ENCODE measurements around the gene MMP25.

DNA sequence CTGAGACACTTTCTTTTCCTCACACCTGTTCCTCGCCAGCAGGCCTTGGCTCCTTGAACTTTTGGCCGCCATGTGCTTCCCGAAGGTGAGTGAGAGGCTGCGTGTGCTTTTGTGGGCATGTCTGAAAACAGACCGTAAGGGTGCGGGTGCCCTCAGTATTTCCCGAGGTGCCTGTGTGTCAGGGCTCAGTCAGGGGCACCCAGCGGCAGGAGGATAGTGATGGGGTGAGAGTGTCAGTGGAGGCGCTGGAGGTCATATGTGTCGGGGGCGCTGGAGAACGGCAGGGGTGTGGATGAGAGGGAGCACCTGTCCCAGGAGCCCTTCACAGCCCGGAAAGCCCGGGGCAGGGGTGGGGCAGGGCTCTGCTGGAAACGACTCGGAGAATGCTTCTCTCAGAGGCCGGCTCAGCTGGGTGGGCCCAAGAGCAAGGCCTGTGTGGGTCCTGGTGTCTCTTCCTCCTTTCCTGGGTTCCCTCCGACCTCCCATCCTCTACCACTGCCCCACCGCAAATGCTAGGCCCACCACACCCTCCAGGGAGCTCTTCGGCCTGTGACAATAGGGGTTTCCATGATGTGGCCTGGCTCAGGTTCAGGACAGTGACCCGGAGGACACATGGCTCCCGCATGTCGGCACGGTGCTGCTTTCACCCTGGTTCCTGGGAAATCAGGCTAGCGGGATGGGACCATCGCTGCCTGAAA, 19.5 kb downstream of the MMP25 start:
- TF ChIP-seq EZH2phosphoT487 (IDR thresholded peaks at IDR 0.05; ENCODE audit: insufficient read depth, low read depth) (no peak), EZH2 (IDR thresholded peaks at IDR 0.05; ENCODE audit: insufficient read depth, poor library complexity, severe bottlenecking) (no peak)

Measured in GM23248 (cell line).